Activated CD8-positive, alpha-beta memory T cell treated with anti-CD3 and anti-CD28 coated beads, Interleukin-2, amount 10 ng/mL, durations not matched to agents 7 days and 5 days (primary cell): Measurements from ENCODE around the gene ATP9A. TPM values are rescaled to one million over a fixed set of nuclear protein-coding genes. Genes with fewer than 3 reads are reported as not detected.
"Not testable (repeated sequence)": the region's sequence is repeated elsewhere in the genome, so short reads cannot be mapped to it uniquely, and the experiment has no call there.

Source experiments
- ATAC-seq: fragments of 150-1000 bp; cut with Tn5 transposase; one replicate; pipeline ENCODE4 v1.10.0; 2021; ENCODE audit warnings: moderate library complexity
- CTCF ChIA-PET: fragments of 350-600 bp; sonication (Branson Sonifier 250); formaldehyde crosslinking; loops from one replicate; lab custom pipeline; 2021; ENCODE audit warnings: antibody characterized with exemption; lab: Charles Lee
- DNase-seq: peaks from one replicate; pipeline ENCODE4 v3.0.0-alpha.2; 2020
- H3K27ac Mint-ChIP-seq: one replicate; pipeline ENCODE4 v1.8.0; 2021; ENCODE audit warnings: mild to moderate bottlenecking, mixed read lengths
- H3K27me3 Mint-ChIP-seq: one replicate; pipeline ENCODE4 v1.8.0; 2021; ENCODE audit warnings: mixed read lengths
- H3K36me3 Mint-ChIP-seq: one replicate; pipeline ENCODE4 v1.8.0; 2021; ENCODE audit warnings: mild to moderate bottlenecking, mixed read lengths
- H3K4me1 Mint-ChIP-seq: one replicate; pipeline ENCODE4 v1.8.0; 2021; ENCODE audit warnings: mixed read lengths
- H3K4me3 Mint-ChIP-seq: one replicate; pipeline ENCODE4 v1.8.0; 2021; ENCODE audit warnings: mild to moderate bottlenecking, moderate library complexity, mixed read lengths
- H3K9me3 Mint-ChIP-seq: one replicate; pipeline ENCODE4 v1.8.0; 2022; ENCODE audit warnings: low read depth, mixed read lengths
- total RNA-seq, 2 experiments: library from RNA; stranded (reverse); gene quantifications; one replicate each; pipeline ENCODE4 v1.2.3, GENCODE V29; 2021

The ATP9A gene
- total RNA-seq, 2 experiments from 2014 or later, result 0.38 to 2.4 TPM

GRCh38 chr20:51651921-51652549 is 116.2 kb downstream of the ATP9A start:
- no peak overlapping the region for H3K4me3 Mint-ChIP-seq
- DNase-seq (no peak), ATAC-seq (no peak)
- CTCF ChIA-PET, result no interaction called here
- H3K27me3 Mint-ChIP-seq, result peaks cover 8% of the 10 kb centered on the region
- H3K27ac Mint-ChIP-seq, result no peak overlapping the region
- H3K4me1 Mint-ChIP-seq, result no peaks in the 10 kb centered on the region
- H3K9me3 Mint-ChIP-seq, result no peaks in the 10 kb centered on the region
- no peaks in the 10 kb centered on the region for H3K36me3 Mint-ChIP-seq

GRCh38 chr20:51650685-51651134 is 117.5 kb downstream of the ATP9A start:
- DNase-seq (no peak), ATAC-seq (no peak)
- Mint-ChIP-seq H3K9me3 (no peaks in the 10 kb centered on the region), H3K27me3 (peaks cover 10% of the 10 kb centered on the region), H3K4me1 (no peaks in the 10 kb centered on the region), H3K27ac (no peak overlapping the region), H3K36me3 (no peaks in the 10 kb centered on the region), H3K4me3 (no peak overlapping the region)
- CTCF ChIA-PET, result no interaction called here

GRCh38 chr20:51648571-51648947 is 119.6 kb downstream of the ATP9A start:
- CTCF ChIA-PET, result no interaction called here
- Mint-ChIP-seq H3K27me3 (peaks cover 10% of the 10 kb centered on the region), H3K36me3 (no peaks in the 10 kb centered on the region), H3K4me1 (no peaks in the 10 kb centered on the region), H3K4me3 (no peak overlapping the region), H3K27ac (no peak overlapping the region), H3K9me3 (no peaks in the 10 kb centered on the region)
- ATAC-seq (no peak), DNase-seq (no peak)

GRCh38 chr20:51647674-51648570 is 120.3 kb downstream of the ATP9A start:
- Mint-ChIP-seq H3K4me3 (no peak overlapping the region), H3K27ac (no peak overlapping the region), H3K27me3 (peaks cover 10% of the 10 kb centered on the region), H3K9me3 (no peaks in the 10 kb centered on the region), H3K36me3 (no peaks in the 10 kb centered on the region), H3K4me1 (no peaks in the 10 kb centered on the region)
- no peak for ATAC-seq
- CTCF ChIA-PET, result no interaction called here
- DNase-seq, result no peak

- H3K4me1 Mint-ChIP-seq, ATAC-seq: not testable (repeated sequence)
Observed at GRCh38 chr20:51643810-51644209, 124.4 kb downstream of the ATP9A start.

GRCh38 chr20:51643390-51643789 is 124.8 kb downstream of the ATP9A start:
- Mint-ChIP-seq H3K27me3 (peaks cover 7% of the 10 kb centered on the region), H3K36me3 (no peaks in the 10 kb centered on the region), H3K4me1 (peaks cover 7% of the 10 kb centered on the region), H3K27ac (no peak overlapping the region), H3K9me3 (no peaks in the 10 kb centered on the region), H3K4me3 (no peak overlapping the region)
- DNase-seq (no peak), ATAC-seq (no peak)
- CTCF ChIA-PET, result interaction anchor here (1.1 kb wide), 1 partner anchor 23 kb away, joined by 3 read pairs; no protein-coding TSS in a partner anchor

More at GRCh38 chr20:51643810-51644209, 124.4 kb downstream of the ATP9A start:
- not testable (repeated sequence) for H3K27ac Mint-ChIP-seq, H3K27me3 Mint-ChIP-seq, H3K9me3 Mint-ChIP-seq, DNase-seq, H3K36me3 Mint-ChIP-seq, H3K4me3 Mint-ChIP-seq
- CTCF ChIA-PET, result interaction anchor here (0.7 to 1.8 kb wide), 3 partner anchors 23 to 156 kb away, joined by 3 to 5 read pairs (median 3); no protein-coding TSS in a partner anchor

- CTCF ChIA-PET, result interaction anchor here (1.0 kb wide), 1 partner anchor 660 kb away, joined by 4 read pairs; no protein-coding TSS in a partner anchor
- H3K9me3 Mint-ChIP-seq, result no peaks in the 10 kb centered on the region
- no peak overlapping the region for H3K27ac Mint-ChIP-seq
- no peak for ATAC-seq
- no peaks in the 10 kb centered on the region for H3K36me3 Mint-ChIP-seq
- DNase-seq, result no peak
- H3K4me1 Mint-ChIP-seq, result peaks cover 12% of the 10 kb centered on the region
- no peak overlapping the region for H3K4me3 Mint-ChIP-seq
- peaks cover 18% of the 10 kb centered on the region for H3K27me3 Mint-ChIP-seq
Observed at GRCh38 chr20:51641866-51642265, 126.3 kb downstream of the ATP9A start.

GRCh38 chr20:51640743-51641142 is 127.4 kb downstream of the ATP9A start:
- no peak overlapping the region for H3K4me3 Mint-ChIP-seq
- no peaks in the 10 kb centered on the region for H3K9me3 Mint-ChIP-seq
- peaks cover 16% of the 10 kb centered on the region for H3K4me1 Mint-ChIP-seq
- ATAC-seq (no peak), DNase-seq (no peak)
- CTCF ChIA-PET, result interaction anchor here (1.7 kb wide), 1 partner anchor 57 kb away, joined by 4 read pairs; no protein-coding TSS in a partner anchor
- H3K27me3 Mint-ChIP-seq, result peaks cover 20% of the 10 kb centered on the region
- H3K36me3 Mint-ChIP-seq, result no peaks in the 10 kb centered on the region
- no peak overlapping the region for H3K27ac Mint-ChIP-seq

GRCh38 chr20:51639206-51639832 is 128.9 kb downstream of the ATP9A start:
- CTCF ChIA-PET, result interaction anchor here (1.7 kb wide), 1 partner anchor 59 kb away, joined by 4 read pairs; no protein-coding TSS in a partner anchor
- H3K27ac Mint-ChIP-seq, result no peak overlapping the region
- ATAC-seq, result peak; percentile 69
- H3K4me3 Mint-ChIP-seq, result no peak overlapping the region
- peak; percentile 75 for DNase-seq
- H3K27me3 Mint-ChIP-seq, result peaks cover 16% of the 10 kb centered on the region
- H3K9me3 Mint-ChIP-seq, result no peaks in the 10 kb centered on the region
- H3K4me1 Mint-ChIP-seq, result peaks cover 18% of the 10 kb centered on the region
- H3K36me3 Mint-ChIP-seq, result no peaks in the 10 kb centered on the region

- ATAC-seq, result no peak
- Mint-ChIP-seq H3K36me3 (no peaks in the 10 kb centered on the region), H3K27me3 (peaks cover 28% of the 10 kb centered on the region), H3K4me1 (peaks cover 18% of the 10 kb centered on the region), H3K27ac (no peak overlapping the region), H3K4me3 (no peak overlapping the region), H3K9me3 (no peaks in the 10 kb centered on the region)
- CTCF ChIA-PET, result interaction anchor here (0.6 to 1.6 kb wide), 4 partner anchors 13 to 650 kb away, joined by 3 to 6 read pairs (median 4); partner anchors contain the start of gene NFATC2
- DNase-seq, result no peak
Observed at GRCh38 chr20:51637241-51637640, 130.9 kb downstream of the ATP9A start.

GRCh38 chr20:51636123-51636522 is 132.1 kb downstream of the ATP9A start:
- no peak for ATAC-seq
- CTCF ChIA-PET, result interaction anchor here (1.5 kb wide), 1 partner anchor 12 kb away, joined by 6 read pairs; no protein-coding TSS in a partner anchor
- Mint-ChIP-seq H3K9me3 (no peaks in the 10 kb centered on the region), H3K36me3 (no peaks in the 10 kb centered on the region), H3K4me3 (no peak overlapping the region), H3K27ac (no peak overlapping the region), H3K27me3 (peaks cover 34% of the 10 kb centered on the region), H3K4me1 (peaks cover 25% of the 10 kb centered on the region)
- no peak for DNase-seq

- Mint-ChIP-seq H3K27me3 (peaks cover 34% of the 10 kb centered on the region), H3K4me1 (peaks cover 29% of the 10 kb centered on the region), H3K4me3 (no peak overlapping the region)
Observed at GRCh38 chr20:51635680-51636079, 132.5 kb downstream of the ATP9A start.

GRCh38 chr20:51634877-51635276 is 133.3 kb downstream of the ATP9A start:
- no peaks in the 10 kb centered on the region for H3K36me3 Mint-ChIP-seq
- CTCF ChIA-PET, result interaction anchor here (0.6 to 1.2 kb wide), 3 partner anchors 38 to 310 kb away, joined by 3 read pairs; no protein-coding TSS in a partner anchor
- H3K4me3 Mint-ChIP-seq, result no peak overlapping the region
- no peak for DNase-seq
- H3K9me3 Mint-ChIP-seq, result no peaks in the 10 kb centered on the region
- no peak for ATAC-seq
- no peak overlapping the region for H3K27ac Mint-ChIP-seq
- H3K27me3 Mint-ChIP-seq, result peaks cover 34% of the 10 kb centered on the region
- peaks cover 37% of the 10 kb centered on the region for H3K4me1 Mint-ChIP-seq

More at GRCh38 chr20:51635680-51636079, 132.5 kb downstream of the ATP9A start:
- H3K9me3 Mint-ChIP-seq, result no peaks in the 10 kb centered on the region
- H3K27ac Mint-ChIP-seq, result no peak overlapping the region
- H3K36me3 Mint-ChIP-seq, result no peaks in the 10 kb centered on the region
- CTCF ChIA-PET, result interaction anchor here (1.5 kb wide), 1 partner anchor 11 kb away, joined by 6 read pairs; no protein-coding TSS in a partner anchor
- ATAC-seq, result no peak
- DNase-seq, result no peak
